ENCODE results near the gene HMGCLL1. TPM values are rescaled to one million over a fixed set of nuclear protein-coding genes. Genes with fewer than 3 reads are reported as not detected.

Gene HMGCLL1
- total RNA-seq, 4 donors from 2014 or later = 0.55 to 0.64 TPM; not detected in 2

GRCh38 chr6:55518529-55519060 lies 60.4 kb downstream of the HMGCLL1 start:
- WGBS, 2 donors (ENCODE audit: low coverage in 1 of 2) = 80 to 88% methylated on average over 2 to 4 of the region's 4 CpGs
- H3K27me3 ChIP-seq = no peaks in the 10 kb centered on the region
- in situ Hi-C loops (cut with MboI; ENCODE audit: low pct_ligation_motif_present in 1 of 4, low pct_unique_long_range_greater_than_20kb in 1 of 4, low sequenced_read_pairs in 3 of 4) (no loop called here), intact Hi-C loops (cut with DNase I; ENCODE audit: low total_unique reads) (no loop called here)
- DNase-seq = no peak
- no peak overlapping the region for H3K4me3 ChIP-seq
- no peaks in the 10 kb centered on the region for H3K36me3 ChIP-seq
- H3K9me3 ChIP-seq = no peaks in the 10 kb centered on the region
- TF ChIP-seq EP300 (IDR thresholded peaks at IDR 0.05; ENCODE audit: low read depth) (no peak), POLR2AphosphoS5 (IDR thresholded peaks at IDR 0.05) (no peak), POLR2A (IDR thresholded peaks at IDR 0.05) (no peak), CTCF (IDR thresholded peaks at IDR 0.05) (no peak)
- no peaks in the 10 kb centered on the region for H3K4me1 ChIP-seq
- no peak overlapping the region for H3K27ac ChIP-seq

DNA sequence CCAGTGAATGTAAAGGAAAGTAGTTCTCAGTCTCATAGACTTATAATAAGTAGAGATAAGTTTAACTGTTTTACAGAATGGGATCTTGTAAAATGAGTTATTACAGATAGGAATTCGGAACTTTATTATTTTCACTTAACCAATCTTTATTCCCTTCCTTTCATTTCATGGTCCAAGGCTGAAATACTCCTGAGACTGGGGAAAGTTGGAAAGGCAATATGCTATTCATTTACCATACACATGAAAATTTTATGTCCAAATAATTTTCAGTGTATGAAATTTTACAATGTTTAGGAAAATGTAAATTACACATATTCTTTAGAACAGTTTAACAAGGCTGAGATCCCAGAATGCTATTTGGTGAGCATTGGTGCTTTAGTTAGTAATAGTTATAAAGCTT lies 62.3 kb downstream of the HMGCLL1 start:
- Histone ChIP-seq H3K9me3 (no peaks in the 10 kb centered on the region), H3K36me3 (no peaks in the 10 kb centered on the region), H3K27ac (no peak overlapping the region), H3K27me3 (no peaks in the 10 kb centered on the region), H3K4me3 (no peak overlapping the region), H3K4me1 (no peaks in the 10 kb centered on the region)
- WGBS, 2 donors (ENCODE audit: low coverage in 1 of 2) = 53 to 73% methylated on average over 1 of the region's 1 CpG
- intact Hi-C loops (cut with DNase I; ENCODE audit: low total_unique reads) (no loop called here), in situ Hi-C loops (cut with MboI; ENCODE audit: low pct_ligation_motif_present in 1 of 4, low pct_unique_long_range_greater_than_20kb in 1 of 4, low sequenced_read_pairs in 3 of 4) (no loop called here)
- DNase-seq = no peak
- no peak for TF ChIP-seq POLR2AphosphoS5 (IDR thresholded peaks at IDR 0.05)
- no peak for TF ChIP-seq POLR2A (IDR thresholded peaks at IDR 0.05)
- TF ChIP-seq EP300 (IDR thresholded peaks at IDR 0.05; ENCODE audit: low read depth) = no peak
- no peak for TF ChIP-seq CTCF (IDR thresholded peaks at IDR 0.05)

DNA sequence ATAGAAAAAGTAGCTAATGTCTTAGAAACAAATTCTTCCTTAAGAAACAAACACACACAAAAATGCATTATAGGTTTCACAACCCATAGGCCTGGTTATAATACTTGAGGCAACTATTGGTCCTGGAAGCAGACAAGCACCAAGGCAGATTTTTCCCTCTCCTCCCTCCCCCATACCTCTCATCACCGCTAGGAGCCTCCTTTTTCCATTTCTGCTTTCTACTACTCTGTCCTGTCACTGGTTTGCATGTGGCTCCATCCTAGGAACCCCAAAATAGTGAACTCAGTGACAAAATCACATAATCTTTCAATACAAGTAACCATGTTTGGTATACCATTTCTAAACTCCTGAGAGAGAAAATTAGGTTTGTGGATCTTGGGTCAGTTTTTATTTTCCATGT lies 66.1 kb downstream of the HMGCLL1 start:
- H3K9me3 ChIP-seq = no peaks in the 10 kb centered on the region
- H3K4me1 ChIP-seq = no peaks in the 10 kb centered on the region
- no peak for DNase-seq
- intact Hi-C loops (cut with DNase I; ENCODE audit: low total_unique reads) (no loop called here), in situ Hi-C loops (cut with MboI; ENCODE audit: low pct_ligation_motif_present in 1 of 4, low pct_unique_long_range_greater_than_20kb in 1 of 4, low sequenced_read_pairs in 3 of 4) (no loop called here)
- H3K27me3 ChIP-seq = no peaks in the 10 kb centered on the region
- WGBS, 2 donors (ENCODE audit: low coverage in 1 of 2) = 63 to 82% methylated on average over 1 of the region's 1 CpG
- no peaks in the 10 kb centered on the region for H3K36me3 ChIP-seq
- H3K4me3 ChIP-seq = no peak overlapping the region
- no peak for TF ChIP-seq CTCF (IDR thresholded peaks at IDR 0.05)
- TF ChIP-seq POLR2A (IDR thresholded peaks at IDR 0.05) = no peak
- TF ChIP-seq POLR2AphosphoS5 (IDR thresholded peaks at IDR 0.05) = no peak
- TF ChIP-seq EP300 (IDR thresholded peaks at IDR 0.05; ENCODE audit: low read depth) = no peak
- H3K27ac ChIP-seq = no peak overlapping the region

- Histone ChIP-seq H3K27ac (no peak overlapping the region), H3K9me3 (no peaks in the 10 kb centered on the region), H3K4me3 (no peak overlapping the region), H3K36me3 (no peaks in the 10 kb centered on the region), H3K27me3 (no peaks in the 10 kb centered on the region), H3K4me1 (no peaks in the 10 kb centered on the region)
- in situ Hi-C loops (cut with MboI; ENCODE audit: low pct_ligation_motif_present in 1 of 4, low pct_unique_long_range_greater_than_20kb in 1 of 4, low sequenced_read_pairs in 3 of 4) = no loop called here
- no peak for DNase-seq
- 62 to 67% methylated on average over 5 of the region's 5 CpGs for WGBS, 2 donors (ENCODE audit: low coverage in 1 of 2)
- TF ChIP-seq POLR2A (IDR thresholded peaks at IDR 0.05) (no peak), CTCF (IDR thresholded peaks at IDR 0.05) (no peak), EP300 (IDR thresholded peaks at IDR 0.05; ENCODE audit: low read depth) (no peak), POLR2AphosphoS5 (IDR thresholded peaks at IDR 0.05) (no peak)
- intact Hi-C loops (cut with DNase I; ENCODE audit: low total_unique reads) = no loop called here
Measured at GRCh38 chr6:55511122-55511800, 67.7 kb downstream of the HMGCLL1 start.
